NCI-H460 (cell line): ENCODE data around the gene MRPS27. TPM values are rescaled to one million over a fixed set of nuclear protein-coding genes. Genes with fewer than 3 reads are reported as not detected.

Source experiments
- DNase-seq: peaks from one replicate; pipeline ENCODE4 v3.0.0-alpha.2; 2016; ENCODE audit warnings: low read depth; ENCODE audit errors: extremely low read depth
- total RNA-seq: library from RNA; depleted of rRNA; stranded (reverse); fragments of >200 nt; shearing (Covaris generic); gene quantifications from 2 replicates; pipeline ENCODE4 v1.2.3, GENCODE V29; 2014

MRPS27 gene
- total RNA-seq, 1 experiment from 2014 or later: 139 TPM

GRCh38 chr5:72208324-72208926 lies 111.6 kb downstream of the MRPS27 start:
- no peak for DNase-seq

DNA sequence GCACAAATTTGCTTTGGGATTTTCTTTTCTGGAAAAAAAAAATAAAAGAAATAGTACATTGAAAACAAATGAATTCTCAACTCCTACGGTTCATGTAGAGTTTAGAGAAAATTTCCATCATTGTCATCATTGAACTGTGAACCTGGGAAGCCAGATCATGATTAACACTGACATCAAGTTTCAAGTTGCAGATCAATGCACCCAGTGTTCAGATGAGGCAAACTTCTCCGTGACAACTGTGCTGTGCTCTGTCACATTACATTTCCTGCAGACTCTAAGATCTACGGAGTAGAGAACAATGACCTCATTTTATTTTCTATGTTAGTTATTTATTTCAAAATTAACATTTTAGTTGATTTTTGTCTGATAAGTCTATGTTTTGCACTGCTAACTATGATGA lies 113.0 kb downstream of the MRPS27 start:
- no peak for DNase-seq

GRCh38 chr5:72206160-72206559 lies 113.9 kb downstream of the MRPS27 start:
- DNase-seq: no peak

DNA sequence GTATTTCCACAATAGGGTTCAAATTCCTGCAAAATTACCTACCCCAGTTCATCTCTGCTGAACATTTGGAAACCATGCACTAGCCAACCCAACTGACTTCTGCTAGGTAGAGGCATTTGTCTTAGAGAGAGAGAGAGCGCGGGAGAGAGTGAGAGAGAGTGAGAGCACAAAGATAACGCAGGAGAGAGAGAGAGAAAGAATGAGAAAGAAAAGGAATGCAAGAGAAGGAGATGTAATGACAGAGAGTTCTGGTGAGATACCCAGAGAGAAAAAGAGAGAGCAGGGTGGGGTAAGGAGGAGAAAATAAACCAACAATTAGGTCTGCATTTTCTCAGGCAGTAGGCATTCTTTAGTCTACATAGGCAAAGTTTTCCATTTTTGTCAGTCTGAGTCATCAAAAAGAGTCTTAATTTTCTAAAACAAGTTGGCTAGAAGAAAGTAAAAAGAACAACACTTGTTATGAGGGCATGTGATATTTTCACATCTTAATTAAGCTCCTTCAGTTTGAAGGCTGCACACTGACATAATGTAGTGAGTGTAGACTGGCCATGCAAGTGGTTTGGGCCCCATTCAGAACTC lies 114.5 kb downstream of the MRPS27 start:
- no peak for DNase-seq

DNA sequence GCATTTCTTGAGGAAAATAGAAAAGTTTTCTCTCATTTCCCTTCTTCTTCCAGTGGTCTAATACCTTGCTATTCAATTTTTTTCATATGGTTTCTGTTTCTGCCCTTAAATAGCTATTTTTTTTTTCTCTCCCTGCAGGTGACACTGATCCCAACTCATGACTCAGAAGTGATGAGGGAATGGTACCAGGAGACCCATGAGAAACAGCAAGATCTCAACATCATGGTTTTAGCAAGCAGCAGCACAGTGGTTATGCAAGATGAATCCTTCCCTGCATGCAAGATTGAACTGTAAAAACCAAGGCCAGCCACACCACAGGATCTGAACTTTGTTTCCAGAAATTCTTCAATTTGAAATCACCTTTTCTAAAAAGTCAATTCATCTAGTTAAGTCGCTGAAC lies 115.1 kb downstream of the MRPS27 start:
- DNase-seq: no peak

DNA sequence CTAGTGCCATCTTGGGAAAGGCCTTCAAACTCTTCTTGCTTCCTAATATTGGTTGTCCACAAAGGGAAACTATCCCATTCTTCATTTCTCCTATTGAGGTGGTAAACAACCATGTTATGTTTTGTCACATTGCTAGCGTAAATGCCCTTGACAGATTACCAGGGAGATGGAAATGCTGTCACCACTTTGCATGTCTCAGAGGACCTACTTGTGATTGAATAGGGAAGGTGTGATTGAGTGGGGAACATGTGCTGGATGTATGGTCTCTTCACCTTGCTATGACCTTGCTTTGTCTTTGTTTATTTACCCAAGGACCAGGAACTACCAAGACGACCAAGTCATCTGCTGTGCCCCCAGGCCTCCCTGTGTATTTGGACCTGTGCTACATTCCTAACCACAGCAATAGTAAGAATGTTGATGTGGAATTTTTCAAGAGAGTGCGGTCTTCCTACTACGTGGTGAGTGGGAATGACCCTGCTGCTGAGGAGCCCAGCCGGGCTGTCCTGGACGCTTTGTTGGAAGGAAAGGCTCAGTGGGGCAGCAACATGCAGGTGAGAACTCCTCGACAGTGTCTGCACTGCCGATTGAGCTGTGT lies 116.7 kb downstream of the MRPS27 start:
- no peak for DNase-seq

DNA sequence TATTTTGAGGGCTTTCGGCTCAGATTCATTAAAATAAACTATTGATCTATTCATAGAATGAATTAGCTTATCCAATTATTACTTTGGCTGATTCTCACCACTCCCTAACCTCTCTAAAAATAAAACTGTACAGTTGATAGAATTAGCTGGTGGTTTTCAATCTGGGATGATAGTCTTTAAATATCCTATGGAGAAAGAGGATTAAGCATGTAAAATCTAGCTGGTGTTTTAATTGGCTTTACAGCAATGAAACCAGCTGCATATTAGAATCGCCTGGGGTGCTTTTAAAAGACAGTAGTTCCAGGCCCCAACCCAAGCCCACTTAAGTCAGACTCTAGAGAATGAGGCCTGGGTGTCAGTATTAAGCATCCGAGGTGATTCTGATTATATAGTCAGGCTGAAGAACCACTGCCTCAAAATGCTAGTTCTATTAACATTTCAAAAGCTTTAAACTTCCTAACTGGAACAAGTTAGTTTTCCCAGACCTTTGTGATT lies 117.7 kb downstream of the MRPS27 start:
- no peak for DNase-seq

GRCh38 chr5:72199681-72200080 lies 120.4 kb downstream of the MRPS27 start:
- no peak for DNase-seq

DNA sequence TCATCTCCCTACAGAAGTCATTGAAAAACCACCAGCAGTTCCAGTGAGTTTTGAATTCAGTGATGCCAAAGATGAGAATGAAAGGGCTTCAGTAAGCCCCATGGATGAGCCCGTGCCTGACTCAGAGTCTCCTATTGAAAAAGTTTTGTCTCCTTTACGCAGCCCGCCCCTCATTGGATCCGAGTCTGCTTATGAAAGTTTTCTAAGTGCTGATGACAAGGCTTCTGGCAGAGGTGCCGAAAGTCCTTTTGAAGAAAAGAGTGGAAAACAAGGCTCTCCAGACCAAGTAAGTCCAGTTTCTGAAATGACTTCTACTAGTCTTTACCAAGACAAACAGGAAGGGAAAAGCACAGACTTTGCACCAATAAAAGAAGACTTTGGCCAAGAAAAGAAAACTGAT lies 122.6 kb downstream of the MRPS27 start:
- no peak for DNase-seq

GRCh38 chr5:72195581-72195980 lies 124.5 kb downstream of the MRPS27 start:
- no peak for DNase-seq

- DNase-seq: no peak
Observed at GRCh38 chr5:72194846-72195245, 125.2 kb downstream of the MRPS27 start.

- no peak for DNase-seq
Observed at GRCh38 chr5:72191404-72191803, 128.6 kb downstream of the MRPS27 start.

DNA sequence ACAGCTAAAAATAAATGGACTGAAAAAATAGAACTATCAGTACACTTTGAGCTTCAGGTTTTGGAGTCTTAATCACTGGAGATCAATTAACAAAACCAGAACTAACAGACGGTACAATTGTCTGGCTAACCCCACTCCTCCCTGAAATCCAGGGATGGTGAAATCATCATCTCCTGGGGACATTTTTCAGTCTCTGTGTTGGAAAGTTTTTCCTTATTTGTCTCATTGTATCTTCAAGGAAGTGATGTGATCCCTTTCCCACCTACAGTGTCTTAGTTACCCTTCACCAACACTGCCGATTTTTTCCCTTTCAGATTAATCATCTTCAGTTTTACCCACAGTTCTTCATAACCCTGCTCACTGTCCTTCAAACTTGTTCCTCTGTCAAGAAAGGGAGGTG lies 130.9 kb downstream of the MRPS27 start:
- DNase-seq: no peak

DNA sequence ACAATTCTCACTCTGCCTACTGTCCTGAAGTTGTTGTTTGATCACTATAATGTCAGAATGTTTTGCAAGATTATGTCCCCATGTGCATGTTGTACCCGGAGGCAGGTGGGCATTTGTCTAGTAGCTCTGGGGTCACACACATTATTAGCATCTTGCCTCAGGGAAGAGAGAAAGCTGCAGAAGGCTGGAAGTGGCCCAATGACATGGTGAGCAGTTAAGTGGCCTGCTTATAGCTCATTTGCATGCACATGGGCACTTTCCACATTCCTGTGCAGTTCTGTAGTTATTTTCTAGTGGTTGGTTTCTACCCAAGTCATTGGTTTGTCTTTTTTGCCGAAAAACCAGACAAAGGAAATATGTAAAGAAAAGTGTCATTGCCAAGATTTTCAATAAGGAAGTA lies 131.9 kb downstream of the MRPS27 start:
- no peak for DNase-seq

- no peak for DNase-seq
Observed at GRCh38 chr5:72187388-72188075, 132.5 kb downstream of the MRPS27 start.

GRCh38 chr5:72185496-72186329 lies 134.3 kb downstream of the MRPS27 start:
- DNase-seq: no peak

- no peak for DNase-seq
Observed at GRCh38 chr5:72184408-72184807, 135.6 kb downstream of the MRPS27 start.

DNA sequence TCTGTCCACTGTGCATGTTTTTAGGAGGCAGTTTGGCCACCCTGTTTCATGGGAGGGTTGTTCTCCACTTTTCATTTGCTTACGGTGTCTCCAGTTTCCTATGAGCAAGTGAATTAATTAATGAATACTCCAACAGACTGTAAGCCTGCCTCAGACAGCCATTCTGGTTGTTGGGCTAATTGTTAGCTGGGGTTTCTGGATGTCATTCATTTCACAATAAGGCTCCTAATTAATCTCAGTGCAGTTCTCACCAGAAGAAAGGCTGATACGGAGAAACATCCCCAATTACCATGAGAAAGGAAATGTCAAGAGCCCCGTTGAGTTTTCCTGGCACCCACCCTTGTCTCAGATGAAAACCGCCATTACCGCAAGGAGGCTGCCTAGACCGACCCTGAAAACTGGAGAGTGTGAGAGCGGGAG lies 136.9 kb downstream of the MRPS27 start:
- no peak for DNase-seq

GRCh38 chr5:72182686-72183085 lies 137.4 kb downstream of the MRPS27 start:
- DNase-seq: no peak

GRCh38 chr5:72180925-72181324 lies 139.1 kb downstream of the MRPS27 start:
- no peak for DNase-seq
